Measurements from ENCODE around the gene RAB25.

The RAB25 gene

GRCh38 chr1:156081180-156081916 lies 20.4 kb downstream of the RAB25 start:
- DNase-seq = no peak

GRCh38 chr1:156081917-156082308 lies 21.0 kb downstream of the RAB25 start:
- DNase-seq = no peak

GRCh38 chr1:156082309-156083091 lies 21.5 kb downstream of the RAB25 start, which contains the start of gene MEX3A:
Gene MEX3A (minus strand): TSS chr1:156082465. CDS start chr1:156081998, 467 bp downstream.
- DNase-seq = peak; percentile 55

DNA sequence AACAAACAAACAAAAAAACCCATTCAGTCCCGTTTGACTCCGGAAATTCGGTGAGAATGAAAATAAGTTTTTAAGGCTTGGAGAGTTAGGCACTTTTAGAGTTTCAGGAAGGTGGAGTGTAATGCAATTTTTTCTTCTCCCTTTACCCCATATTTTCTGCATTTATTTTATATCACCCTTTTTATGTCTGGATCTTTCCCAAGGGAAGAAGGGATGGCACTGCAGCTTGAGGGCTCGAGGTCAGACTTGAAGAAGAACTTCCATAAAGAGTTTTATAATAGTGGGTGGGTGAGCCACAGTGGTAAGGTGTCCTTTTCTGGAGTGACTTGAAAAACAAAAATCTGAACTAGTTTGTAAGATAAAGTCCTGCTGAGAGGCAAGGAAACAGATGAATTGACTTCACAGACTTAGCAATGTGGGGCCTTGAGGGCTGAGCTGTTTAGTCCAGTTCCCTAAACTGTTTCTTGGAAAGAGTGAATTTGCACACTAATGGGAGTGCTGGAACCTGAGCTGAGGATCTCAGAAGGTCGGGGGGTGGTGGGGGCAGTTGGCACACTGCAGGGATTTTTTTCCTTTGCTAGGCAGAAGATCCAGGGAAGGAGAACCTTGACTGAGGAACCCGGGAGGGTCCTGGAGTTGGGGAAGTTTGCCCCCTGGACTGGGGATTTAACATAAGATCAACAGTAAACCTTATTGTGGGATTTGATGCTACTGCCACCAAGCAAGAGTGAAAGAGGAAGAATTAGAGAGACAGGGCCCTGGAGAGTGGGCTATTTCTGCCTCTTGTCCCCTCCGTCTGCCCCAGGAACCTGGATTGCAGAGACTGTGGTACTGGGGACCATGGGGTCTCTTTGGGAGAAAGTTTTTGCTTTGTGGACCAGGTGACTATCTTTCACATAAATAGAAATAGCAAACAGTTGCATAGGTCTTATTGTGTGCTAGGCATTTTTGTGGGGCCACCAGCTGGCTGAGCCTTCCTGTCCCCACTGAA lies 23.1 kb downstream of the RAB25 start:
- no peak for DNase-seq

DNA sequence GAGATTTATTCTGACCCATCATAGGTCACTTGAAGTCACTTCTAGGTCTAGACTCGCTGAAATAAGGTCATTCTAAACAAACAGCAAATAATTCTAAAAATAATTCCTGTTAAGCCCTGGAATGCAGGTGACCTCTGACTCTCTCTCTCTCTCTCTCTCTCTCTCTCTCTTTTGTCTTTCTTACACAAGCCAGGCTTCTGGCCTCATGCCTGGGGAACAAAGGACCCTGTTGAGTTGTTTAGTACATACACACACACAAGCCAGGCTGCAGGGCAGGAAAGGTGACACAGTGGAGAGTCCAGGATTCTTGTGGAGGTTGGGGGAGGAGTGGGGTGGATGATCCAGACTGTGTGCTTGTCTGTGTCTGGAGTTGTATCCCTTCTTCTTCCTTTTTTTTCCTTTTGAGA lies 25.3 kb downstream of the RAB25 start:
- no peak for DNase-seq

GRCh38 chr1:156089704-156090103 lies 28.7 kb downstream of the RAB25 start:
- DNase-seq = no peak

DNA sequence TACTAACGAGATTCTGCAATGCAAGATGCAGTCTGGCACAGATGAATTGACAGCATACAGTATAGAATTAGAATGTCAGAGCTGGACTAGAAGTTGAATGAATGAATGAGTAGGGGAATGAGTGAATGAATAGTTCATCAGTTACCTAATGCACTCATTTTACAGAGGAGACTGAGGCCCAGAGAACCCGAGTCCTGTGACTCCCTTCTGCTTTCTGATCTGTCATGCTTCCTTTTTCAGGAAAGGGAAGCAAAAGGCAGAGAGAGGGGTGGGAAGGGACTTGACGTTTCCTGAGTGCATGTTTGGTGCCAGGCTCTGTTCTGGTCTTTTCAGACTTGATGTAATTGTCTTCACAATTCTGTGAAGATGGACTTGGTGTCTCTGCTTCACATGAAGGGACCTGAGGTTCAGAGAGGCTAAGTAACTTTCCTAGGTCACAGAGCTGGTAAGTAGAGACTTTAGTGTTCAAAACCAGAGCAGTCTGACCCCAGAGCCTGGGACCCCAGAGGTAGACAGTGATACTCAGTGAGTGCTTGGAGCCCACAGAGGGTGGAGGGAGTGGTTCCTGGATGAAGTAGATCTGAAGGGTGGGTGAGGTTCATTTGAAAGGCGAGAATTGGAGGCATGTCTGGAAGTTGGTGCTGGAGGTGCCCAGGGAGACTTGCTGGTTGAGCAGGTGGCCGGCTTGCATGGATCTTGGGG lies 29.3 kb downstream of the RAB25 start:
- no peak for DNase-seq

GRCh38 chr1:156090840-156091188 lies 29.9 kb downstream of the RAB25 start:
- DNase-seq = peak; percentile 84

- DNase-seq = no peak
Measured at GRCh38 chr1:156091610-156092009, 30.6 kb downstream of the RAB25 start.

GRCh38 chr1:156095906-156096508 lies 35.0 kb downstream of the RAB25 start:
- DNase-seq = no peak

DNA sequence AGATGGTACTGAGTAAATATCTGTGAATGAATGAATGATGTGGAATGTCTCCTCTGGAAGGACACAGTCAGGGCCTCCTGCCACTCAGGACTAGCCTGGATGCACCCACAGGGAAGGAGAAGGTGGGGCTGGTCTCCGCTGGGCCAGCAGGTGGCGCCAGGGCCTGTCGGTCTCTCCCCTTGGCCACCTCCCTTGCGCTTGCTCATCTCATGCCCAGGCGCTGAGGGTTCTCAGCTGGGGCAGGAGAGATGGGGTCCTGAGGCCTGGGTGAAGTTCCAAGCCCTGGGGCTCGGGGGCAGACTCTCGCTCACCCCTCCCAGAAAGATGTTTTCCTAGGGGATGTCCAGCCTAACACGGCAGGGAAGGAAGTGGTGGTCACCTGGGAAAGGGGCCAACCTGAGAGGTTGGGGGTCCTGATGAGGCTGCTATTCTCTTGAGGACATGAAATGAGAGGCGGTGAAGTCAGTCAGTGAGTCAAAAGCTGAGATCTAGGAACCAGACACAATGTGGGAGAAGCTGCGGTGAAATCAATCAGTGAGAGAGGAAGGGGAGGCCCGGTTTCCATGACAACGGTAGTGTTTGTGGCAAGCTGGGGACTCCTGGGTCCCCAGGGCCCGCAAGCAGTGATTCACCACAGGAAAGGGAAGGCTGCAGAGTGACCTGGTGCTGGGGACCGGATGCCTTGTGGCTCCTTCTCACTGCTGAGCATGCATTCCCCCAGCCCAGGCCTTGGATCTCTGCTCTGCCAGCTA lies 35.9 kb downstream of the RAB25 start:
- peak; percentile 99 for DNase-seq

GRCh38 chr1:156097499-156098178 lies 36.7 kb downstream of the RAB25 start:
- no peak for DNase-seq

DNA sequence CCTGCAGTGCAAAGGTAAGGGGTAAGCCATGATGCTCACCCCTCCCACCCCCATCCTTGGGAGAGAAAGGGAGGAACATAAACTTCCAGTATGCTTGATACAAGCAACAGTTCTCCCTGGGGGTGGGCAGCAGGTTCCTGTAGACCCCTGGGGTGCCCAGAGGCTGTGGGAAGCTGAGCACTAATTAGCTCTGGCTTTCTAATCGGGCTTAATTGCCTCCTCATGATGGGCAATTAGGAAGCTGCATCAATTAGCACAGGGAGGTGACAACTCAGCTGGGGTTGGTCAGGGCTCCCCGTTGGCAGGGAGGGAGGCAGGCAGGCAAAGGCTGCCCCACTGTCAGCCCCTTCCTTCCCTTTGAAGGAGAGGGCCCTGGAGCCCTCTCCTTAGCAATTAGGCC lies 37.8 kb downstream of the RAB25 start:
- no peak for DNase-seq

- no peak for DNase-seq
Measured at GRCh38 chr1:156099282-156099681, 38.3 kb downstream of the RAB25 start.

- DNase-seq = no peak
Measured at GRCh38 chr1:156100205-156100995, 39.4 kb downstream of the RAB25 start.

DNA sequence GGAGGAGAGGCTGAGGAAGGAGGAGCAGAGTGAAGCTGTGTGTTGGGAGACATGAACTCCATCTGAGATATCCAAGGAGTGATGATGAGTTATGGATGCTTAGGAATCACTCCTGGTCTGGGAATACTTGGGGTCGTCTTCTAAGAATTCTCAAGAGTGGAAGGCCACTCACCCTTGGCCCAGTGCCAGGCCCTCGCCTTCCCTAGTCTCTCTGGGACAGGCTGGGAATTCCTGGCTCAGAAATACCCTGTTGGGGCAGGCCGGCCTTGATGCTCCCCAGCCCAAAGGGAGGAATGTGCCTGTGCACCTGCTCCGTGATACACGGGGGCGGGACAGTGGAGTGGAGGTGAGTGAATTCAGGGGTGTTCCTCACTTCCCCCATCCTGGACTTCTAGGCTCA lies 40.9 kb downstream of the RAB25 start:
- no peak for DNase-seq

DNA sequence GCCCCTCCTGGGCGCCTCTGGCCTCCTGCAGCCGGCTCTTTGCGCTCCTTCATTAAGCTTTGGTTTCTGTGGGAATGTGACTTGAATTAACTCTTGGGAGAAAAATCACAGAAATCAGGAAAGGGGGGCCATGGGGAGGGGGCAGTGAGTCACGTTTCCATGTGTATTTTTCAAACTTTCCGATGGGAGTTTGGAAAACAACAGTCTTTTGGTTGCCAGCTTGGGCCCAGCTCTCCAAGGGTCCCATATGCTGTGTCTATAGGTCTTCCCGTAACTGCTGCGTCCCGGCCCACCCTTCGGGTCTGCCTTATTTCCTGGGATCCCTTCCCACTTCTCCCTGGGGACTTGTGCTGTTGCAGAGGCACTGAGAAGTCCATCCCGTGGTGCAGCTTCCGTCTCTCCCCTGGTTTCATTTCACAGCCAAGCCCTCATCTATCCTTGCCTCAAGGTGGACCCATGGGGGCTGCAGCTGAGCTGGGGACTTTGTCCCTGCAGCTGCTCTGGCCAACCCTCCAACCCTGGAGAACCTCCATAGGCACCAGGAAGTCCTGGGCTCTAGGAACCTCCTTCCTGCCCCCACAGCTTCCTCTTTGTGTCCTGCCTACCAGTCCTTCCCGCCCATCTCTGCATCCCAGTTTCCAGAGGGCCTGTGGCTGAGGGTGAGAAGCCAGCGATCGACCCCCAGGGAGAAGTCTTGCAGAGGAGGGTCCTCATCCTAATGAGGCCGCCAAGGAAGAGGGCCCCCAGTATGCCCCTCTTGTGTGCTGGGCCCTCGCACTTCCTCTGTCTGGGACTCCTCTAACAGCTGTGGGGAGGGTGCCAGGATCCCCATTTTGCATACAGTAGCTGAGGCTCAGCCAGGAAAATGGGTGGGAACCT lies 41.9 kb downstream of the RAB25 start:
- DNase-seq = no peak

GRCh38 chr1:156103521-156103947 lies 42.6 kb downstream of the RAB25 start:
- DNase-seq = peak; percentile 75
